GM19240 (cell line): Measurements from ENCODE around the gene CFLAR.
A peak's percentile ranks its signal among the peaks of the same experiment; 100 is the strongest.
"Not testable (repeated sequence)": the region's sequence is repeated elsewhere in the genome, so short reads cannot be mapped to it uniquely, and the experiment has no call there.

Source experiments
- DNase-seq: peaks from one replicate; pipeline ENCODE4 v3.0.0; 2011; ENCODE audit warnings: low spot score; ENCODE audit not compliant: insufficient read length

Gene CFLAR

DNA sequence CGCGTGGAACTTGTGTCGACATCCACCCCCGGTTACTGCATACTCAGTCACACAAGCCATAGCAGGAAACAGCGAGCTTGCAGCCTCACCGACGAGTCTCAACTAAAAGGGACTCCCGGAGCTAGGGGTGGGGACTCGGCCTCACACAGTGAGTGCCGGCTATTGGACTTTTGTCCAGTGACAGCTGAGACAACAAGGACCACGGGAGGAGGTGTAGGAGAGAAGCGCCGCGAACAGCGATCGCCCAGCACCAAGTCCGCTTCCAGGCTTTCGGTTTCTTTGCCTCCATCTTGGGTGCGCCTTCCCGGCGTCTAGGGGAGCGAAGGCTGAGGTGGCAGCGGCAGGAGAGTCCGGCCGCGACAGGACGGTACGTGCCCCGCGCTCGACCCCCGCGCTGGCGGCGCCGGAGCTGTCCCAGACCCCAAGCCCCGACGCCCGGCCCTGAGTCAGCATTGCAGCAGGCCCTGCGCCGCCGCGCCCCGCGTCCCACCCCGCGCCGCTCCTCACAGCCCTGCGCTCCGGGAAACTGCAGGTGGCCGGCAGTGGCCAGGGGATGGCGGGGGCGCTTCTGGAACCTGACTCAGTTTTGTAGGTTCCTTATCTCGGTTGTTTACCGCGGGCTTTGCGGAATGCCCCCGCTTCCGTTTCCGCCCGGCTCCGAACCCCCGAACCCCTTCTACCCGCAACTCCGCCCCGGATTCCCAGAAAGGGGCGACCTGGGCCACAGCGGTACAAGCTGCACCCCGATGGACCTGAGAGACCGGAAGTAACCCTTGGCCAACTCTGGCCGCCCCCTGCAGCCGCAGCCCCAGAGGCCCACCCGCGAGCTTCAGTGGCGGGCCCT lies at the start of gene CFLAR:
CFLAR (plus strand) TSS at position 50 of the 844 bp plus-strand sequence. CDS start 13,702 bp downstream, outside the sequence.
- no peak for DNase-seq

DNA sequence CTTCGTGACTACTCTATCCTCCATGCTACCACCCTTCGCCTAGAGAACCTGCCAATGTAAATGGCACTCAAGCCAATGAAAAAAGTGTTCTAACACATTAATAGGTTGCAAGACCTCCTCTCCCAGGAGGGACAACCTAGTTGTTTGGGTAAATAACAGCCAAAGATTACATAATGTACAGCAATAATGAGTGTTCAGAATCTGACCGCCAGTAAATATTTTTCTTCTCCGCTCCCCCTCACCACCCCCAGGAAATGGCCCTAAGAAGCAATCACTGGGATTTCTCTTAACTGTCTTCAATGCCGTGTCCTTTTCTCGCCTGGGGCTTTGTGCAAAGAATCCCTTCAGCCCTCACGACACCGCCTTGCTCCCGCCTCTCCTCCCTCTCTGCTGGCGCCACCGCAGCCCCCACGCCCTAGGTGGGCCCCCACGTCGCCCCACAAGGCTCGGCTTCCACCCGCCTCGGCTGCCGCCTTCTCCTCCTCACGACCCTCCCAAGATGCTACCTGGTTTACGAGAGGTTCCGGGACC lies 45.0 kb upstream of the CFLAR start:
- no peak for DNase-seq

DNA sequence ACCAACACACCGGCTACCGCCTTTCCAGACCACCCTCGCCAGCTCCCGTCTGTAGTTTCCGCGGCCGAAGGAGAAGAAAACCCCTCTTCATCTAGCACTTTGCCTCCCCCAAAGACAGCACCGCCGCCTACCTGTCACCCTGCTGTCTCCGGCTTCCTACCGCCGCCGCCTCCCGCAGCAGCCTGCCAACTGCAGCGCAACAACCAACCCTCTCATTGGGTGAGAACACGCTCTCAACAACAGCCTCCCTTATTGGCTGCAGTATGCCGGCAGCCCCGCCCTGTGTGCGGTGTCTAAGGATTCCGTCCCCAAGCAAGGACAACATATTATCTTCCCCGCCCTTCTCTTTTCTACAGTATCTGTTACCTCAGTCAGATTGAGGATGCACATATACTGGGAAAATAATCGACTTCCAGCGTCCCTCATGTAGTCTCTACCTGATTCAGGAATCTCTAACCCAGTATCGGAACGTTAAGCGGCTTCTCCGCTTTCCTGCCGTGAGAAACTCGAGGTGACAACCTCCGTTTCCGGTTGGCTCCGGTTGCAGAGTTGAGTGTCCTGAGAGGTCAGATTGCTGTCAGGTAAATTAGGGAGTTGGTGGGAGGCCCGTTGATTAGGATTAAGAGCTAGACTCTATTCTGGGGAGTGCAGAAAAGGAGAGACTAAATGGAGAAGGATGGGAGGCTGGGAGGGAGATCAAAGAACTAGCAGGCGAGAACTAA lies 44.3 kb upstream of the CFLAR start, which contains the start of the genes HYCC2 and NDUFB3:
HYCC2 (minus strand) TSS at position 193 of the 722 bp plus-strand sequence. CDS start 47,662 bp downstream, outside the sequence.
NDUFB3 (plus strand) TSS at position 523 of the 722 bp plus-strand sequence. CDS start 6,882 bp downstream, outside the sequence.
- peak; percentile 82 for DNase-seq

DNA sequence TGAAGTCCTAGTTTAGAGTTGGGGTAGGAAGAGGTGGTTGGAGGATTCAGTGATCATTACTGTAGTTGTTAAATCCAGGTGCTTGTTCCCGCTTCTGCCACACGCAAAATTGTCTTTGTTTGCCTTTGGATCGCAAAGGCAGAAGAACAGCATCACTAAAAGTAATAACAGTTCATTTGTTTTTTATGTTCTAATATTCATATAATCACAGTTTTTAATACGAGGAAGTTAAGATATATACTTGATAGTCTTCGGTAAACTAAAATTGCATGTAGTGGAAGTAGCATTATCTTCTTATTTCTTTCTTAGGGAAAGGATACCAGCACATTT lies 43.8 kb upstream of the CFLAR start:
- DNase-seq = no peak

DNA sequence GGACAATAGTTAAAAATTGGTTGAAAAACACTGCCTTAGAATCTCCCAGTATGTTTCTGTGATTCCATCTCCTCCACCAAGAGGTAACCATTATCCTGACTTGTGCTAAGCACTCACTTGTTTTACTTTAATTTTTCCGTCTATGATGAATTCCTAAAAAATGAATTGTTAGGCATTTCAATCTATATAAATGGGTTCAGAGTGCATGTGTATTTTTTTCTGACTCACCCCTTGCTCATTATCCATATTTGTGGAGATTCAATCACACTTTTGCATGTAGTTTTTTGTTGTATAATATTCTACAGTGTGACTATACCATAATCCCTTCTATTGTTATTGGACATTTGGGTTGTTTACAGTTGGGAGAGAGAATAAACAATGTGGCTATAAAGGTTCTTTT lies 42.9 kb upstream of the CFLAR start:
- DNase-seq = no peak

- no peak for DNase-seq
Measured at GRCh38 chr2:201074996-201075395, 41.0 kb upstream of the CFLAR start.

DNA sequence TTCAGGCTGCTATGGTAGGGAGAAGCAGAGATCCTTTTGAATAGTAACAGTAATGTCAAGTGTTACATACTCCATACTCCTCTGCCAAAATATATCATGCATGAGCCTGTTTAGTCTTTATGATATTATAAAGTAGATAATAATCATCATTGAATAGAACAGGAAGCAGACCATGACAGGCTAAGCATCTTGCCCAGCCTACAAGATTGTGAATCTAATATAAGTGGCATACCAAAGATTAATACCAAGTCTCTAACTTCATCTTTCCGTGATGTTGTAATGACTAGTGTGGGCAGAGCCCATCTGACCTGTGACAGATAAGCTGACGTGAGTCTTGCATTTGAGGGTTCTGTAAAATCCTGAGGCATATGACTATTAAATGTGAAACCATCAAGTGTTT lies 31.1 kb upstream of the CFLAR start:
- no peak for DNase-seq

DNA sequence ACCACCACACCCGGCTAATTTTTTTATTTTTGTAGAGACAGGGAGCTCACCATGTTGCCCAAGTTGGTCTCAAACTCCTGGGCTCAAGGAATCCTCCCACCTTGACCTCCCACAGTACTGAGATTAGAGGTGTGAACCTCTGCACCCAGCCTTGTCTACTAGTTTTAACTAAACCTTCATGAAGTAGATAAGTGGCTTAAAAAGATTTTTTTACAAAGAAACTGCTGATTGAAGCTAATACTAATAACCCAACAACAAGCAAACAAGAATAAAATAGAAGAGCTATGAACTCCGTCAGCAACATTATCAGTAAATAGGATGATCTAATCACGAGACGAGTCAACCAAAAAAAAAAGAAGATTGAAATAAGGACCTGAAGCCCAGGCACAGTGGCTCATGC lies 25.4 kb upstream of the CFLAR start:
- no peak for DNase-seq

GRCh38 chr2:201093573-201093972 lies 22.4 kb upstream of the CFLAR start:
- DNase-seq = no peak

GRCh38 chr2:201100497-201100896 lies 15.5 kb upstream of the CFLAR start:
- no peak for DNase-seq

- DNase-seq = no peak
Measured at GRCh38 chr2:201105759-201106158, 10.2 kb upstream of the CFLAR start.

DNA sequence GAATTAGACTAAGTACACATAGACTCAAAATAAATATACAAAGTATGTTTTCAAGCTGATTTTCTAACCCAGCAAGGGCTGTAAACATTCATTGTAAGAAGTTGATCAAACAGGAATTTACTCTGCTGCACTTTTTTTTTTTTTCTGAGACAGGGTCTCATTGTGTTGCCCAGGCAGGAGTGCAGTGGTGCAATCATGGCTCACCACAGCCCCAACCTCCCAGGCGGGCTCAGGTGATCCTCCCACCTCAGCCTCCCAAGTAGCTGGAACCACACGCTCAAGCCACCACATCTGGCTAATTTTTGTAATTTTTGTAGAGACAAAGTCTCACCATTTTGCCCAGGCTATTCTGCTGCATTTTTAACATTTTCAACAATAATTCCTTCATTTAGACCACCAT lies 8.3 kb upstream of the CFLAR start:
- DNase-seq = no peak

DNA sequence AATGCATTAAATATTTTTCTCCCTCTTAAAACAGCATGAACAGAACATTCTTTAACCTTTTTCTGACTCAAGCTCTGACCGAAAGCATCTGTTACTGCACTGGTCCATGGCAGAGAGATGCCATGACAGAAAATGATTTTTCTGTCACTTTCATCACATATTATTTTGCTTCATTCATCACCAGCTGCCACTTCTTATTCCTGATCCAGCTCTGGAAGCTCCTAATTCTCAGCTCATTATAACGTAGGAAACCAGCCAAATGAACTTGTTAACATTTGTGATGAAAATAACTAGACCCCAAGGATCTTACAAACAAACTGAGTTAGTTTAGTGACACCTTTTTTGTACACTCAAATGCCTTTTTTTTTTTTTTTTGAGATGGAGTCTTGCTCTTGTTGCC lies 7.6 kb upstream of the CFLAR start:
- no peak for DNase-seq

GRCh38 chr2:201109186-201109585 lies 6.8 kb upstream of the CFLAR start:
- no peak for DNase-seq

GRCh38 chr2:201110615-201111014 lies 5.3 kb upstream of the CFLAR start:
- no peak for DNase-seq

DNA sequence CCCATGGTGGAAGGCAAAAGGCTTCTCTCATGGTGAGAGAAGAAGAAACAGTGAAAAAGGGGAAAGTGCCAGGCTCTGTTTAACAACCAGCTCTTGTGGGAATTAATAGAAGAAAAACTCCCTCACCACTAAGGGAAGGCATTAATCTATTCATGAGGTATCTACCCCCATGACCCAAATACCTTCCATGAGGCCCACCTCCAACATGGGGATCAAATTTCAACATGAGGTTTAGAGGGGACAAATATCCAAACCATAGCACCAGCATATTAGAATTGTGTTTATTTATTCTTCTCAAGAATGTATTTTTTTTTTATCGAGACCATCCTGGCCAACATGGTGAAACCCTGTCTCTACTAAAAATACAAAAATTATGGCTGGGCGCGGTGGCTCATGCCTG lies 4.9 kb upstream of the CFLAR start:
- DNase-seq = no peak

- no peak for DNase-seq
Measured at GRCh38 chr2:201114350-201114749, 1.6 kb upstream of the CFLAR start.

DNA sequence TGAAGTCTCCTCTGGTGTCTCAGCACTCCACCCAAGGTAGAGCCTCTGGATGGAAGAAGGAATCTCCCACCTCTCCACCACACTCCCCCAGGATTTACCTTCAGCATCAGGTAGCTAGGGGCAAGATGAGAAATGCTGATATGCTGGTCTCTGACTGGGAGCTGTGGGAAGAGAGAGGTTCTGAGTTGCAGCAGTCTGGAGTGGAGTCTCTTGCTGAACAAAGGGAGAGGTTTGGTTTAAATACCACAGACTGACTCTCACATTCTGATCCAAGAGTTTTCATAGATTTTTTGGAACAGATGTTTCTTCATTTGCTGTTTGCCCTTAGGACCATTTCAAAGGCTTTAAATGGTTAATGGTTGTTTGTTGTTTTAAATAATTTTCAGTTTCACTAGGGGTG lies 1.1 kb upstream of the CFLAR start:
- no peak for DNase-seq

DNA sequence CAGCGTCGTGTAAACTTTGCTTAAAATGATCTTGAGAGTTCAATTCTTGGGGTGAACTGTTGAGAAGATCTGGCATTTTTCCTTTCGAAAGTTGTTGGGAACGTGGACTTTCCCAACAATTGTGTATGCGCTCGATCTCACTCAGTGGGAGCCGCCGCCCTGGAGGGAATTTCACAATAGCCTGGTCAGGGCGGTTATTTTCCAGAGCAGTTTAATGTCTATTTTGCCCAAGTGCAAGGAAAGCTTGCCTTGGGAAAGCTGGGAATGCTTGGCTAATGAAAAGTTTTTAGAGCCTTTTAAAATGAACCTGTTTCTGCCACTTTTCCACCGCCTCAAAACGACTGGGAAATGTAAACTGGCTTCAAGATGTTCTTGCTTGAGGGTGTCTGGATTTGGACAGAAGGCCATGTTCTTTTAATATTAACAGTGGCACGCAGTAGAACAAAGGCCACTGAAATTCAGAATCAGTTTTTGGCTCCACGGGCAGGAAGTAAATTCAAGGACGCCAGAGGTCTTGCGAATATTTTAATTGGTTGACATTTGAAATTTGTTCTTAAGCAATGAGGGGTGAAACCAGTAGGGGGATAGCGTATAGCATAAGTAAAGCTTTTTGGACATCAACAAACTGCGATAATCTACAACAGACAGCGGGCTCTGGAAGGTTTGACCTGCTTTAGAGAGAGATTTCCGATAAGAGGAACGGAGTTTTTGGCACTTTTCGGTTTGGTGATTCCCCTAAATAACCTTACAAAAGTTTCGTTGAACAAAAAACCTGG lies 1.2 kb downstream of the CFLAR start:
- no peak for DNase-seq

DNA sequence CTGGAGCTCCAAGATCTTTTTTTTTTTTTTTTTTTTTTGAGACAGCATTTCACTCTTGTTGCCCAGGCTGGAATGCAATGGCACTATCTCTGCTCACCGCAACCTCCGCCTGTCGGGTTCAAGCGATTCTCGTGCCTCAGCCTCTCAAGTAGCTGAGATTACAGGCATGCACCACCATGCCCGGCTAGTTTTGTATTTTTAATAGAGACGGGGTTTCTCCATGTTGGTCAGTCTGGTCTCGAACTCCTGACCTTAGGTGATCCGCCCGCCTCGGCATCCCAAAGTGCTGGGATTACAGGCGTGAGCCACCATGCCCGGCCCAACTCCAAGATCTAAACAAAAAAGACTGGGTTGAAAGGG lies 1.8 kb downstream of the CFLAR start:
- DNase-seq = not testable (repeated sequence)

DNA sequence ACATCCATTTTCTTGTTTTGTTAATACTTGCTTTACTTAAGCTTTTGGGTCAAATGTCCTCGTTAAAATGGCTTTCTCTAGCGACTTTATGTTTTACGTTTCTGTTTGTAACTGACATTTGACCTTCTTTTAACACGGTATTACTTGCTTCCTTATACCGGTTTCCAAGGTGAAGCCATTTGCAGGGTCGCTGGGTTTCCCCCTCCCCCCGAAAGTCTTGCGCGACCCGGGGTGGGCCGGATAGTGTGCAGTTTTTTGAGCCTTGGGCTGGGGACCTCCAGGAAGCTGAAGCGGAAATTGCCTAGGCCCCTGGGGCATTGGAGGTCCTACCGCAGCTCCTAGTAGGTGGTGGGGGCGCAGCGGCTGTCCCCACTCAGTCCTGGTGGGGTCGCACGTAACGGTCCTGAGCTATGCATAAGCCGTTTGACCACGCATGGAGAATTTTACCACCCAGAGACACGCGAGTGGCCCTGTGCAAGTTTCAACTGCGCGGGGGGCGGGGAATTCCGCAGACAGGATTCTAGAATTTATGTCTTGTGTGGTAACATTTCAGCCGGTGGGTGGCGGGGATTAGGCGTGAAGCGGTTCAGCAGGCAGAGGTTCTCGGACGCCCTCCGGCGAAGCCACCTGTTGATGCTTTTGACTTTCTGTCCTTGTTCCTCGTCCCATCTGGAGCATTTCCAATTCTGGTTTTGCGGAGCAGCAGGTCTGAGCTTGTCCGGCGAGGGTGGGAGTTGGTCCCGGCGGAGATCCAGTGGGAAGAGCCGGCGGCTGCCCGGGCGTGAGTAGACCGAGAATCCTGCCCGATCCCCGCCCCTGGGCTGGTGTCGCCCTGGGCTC lies 2.4 kb downstream of the CFLAR start:
- DNase-seq = no peak
